Liver (tissue), 9 donors: ENCODE results near the gene SERTAD1. TPM values are rescaled to one million over a fixed set of nuclear protein-coding genes. Genes with fewer than 3 reads are reported as not detected.

ENCODE experiments used
- DNase-seq: peaks from one replicate; pipeline ENCODE4 v3.0.0-alpha.2; 2017; ENCODE audit warnings: low spot score
- H3K27ac ChIP-seq, 2 donors: one replicate each; pipeline ENCODE4 v1.7.0; 2013; ENCODE audit warnings: inconsistent platforms in 2 of 2, low read length in 2 of 2, control low read depth in 1 of 2, low read depth in 1 of 2, mild to moderate bottlenecking in 1 of 2
- H3K27me3 ChIP-seq, 4 donors: one replicate each; pipeline versions ENCODE4 v1.6.1 to v1.7.0; 2013; ENCODE audit warnings: low read length in 3 of 4, inconsistent platforms in 1 of 4, mild to moderate bottlenecking in 1 of 4, moderate library complexity in 1 of 4; ENCODE audit not compliant: control insufficient read depth in 4 of 4, insufficient read depth in 4 of 4
- H3K36me3 ChIP-seq, 4 donors: one replicate each; pipeline versions ENCODE4 v1.6.1 to v1.7.0; 2013; ENCODE audit warnings: low read length in 3 of 4, mild to moderate bottlenecking in 3 of 4, low read depth in 1 of 4, moderate library complexity in 1 of 4; ENCODE audit not compliant: control insufficient read depth in 4 of 4, insufficient read depth in 3 of 4
- H3K4me1 ChIP-seq, 4 donors: one replicate each; pipeline versions ENCODE4 v1.6.1 to v1.7.0; 2013; ENCODE audit warnings: low read length in 3 of 4, mild to moderate bottlenecking in 3 of 4, moderate library complexity in 1 of 4; ENCODE audit not compliant: control insufficient read depth in 4 of 4, insufficient read depth in 4 of 4
- H3K4me3 ChIP-seq, 3 donors: one replicate each; pipeline versions ENCODE4 v1.6.1 to v1.7.0; 2013; ENCODE audit warnings: low read length in 3 of 3, control low read depth in 1 of 3, low read depth in 1 of 3, mild to moderate bottlenecking in 1 of 3
- H3K9ac ChIP-seq, 2 donors: one replicate each; pipeline ENCODE4 v1.7.0; 2013; ENCODE audit warnings: low read length in 2 of 2, mild to moderate bottlenecking in 2 of 2, moderate library complexity in 2 of 2, control low read depth in 1 of 2, low read depth in 1 of 2
- H3K9me3 ChIP-seq, 4 donors: one replicate each; pipeline versions ENCODE4 v1.6.1 to v1.7.0; 2013; ENCODE audit warnings: low read length in 3 of 4; ENCODE audit not compliant: control insufficient read depth in 4 of 4
- EGR1 ChIP-seq, 2 donors: IDR thresholded peaks; 2 replicates each; pipeline ENCODE4 v1.6.1; 2016 to 2018; ENCODE audit warnings: antibody characterized with exemption in 2 of 2, low read depth in 2 of 2
- FOXA1 ChIP-seq: IDR thresholded peaks from 2 replicates; pipeline ENCODE4 v1.6.1; 2016; ENCODE audit warnings: antibody characterized with exemption
- FOXA2 ChIP-seq: IDR thresholded peaks from 2 replicates; pipeline ENCODE4 v1.6.1; 2016; ENCODE audit warnings: antibody characterized with exemption
- GABPA ChIP-seq, 2 donors: IDR thresholded peaks in 1 of 2; conservative IDR thresholded peaks in 1 of 2; 2 replicates each; pipeline ENCODE4 v1.6.1; 2016; ENCODE audit warnings: antibody characterized with exemption in 2 of 2, mild to moderate bottlenecking in 1 of 2, moderate library complexity in 1 of 2
- HNF4A ChIP-seq, 2 donors: conservative IDR thresholded peaks; 2 replicates each; pipeline ENCODE4 v1.6.1; 2016; ENCODE audit warnings: antibody characterized with exemption in 2 of 2, mild to moderate bottlenecking in 2 of 2
- HNF4G ChIP-seq: IDR thresholded peaks from 2 replicates; pipeline ENCODE4 v1.6.1; 2016; ENCODE audit warnings: antibody characterized with exemption
- JUND ChIP-seq, 2 donors: IDR thresholded peaks; 2 replicates each; pipeline ENCODE4 v1.6.1; 2016; ENCODE audit warnings: antibody characterized with exemption in 2 of 2
- NR2F2 ChIP-seq: IDR thresholded peaks from 2 replicates; pipeline ENCODE4 v1.6.1; 2016; ENCODE audit warnings: antibody characterized with exemption
- RAD21 ChIP-seq, 2 donors: IDR thresholded peaks; 2 replicates each; pipeline ENCODE4 v1.6.1; 2016; ENCODE audit warnings: antibody characterized with exemption in 2 of 2, mild to moderate bottlenecking in 2 of 2
- REST ChIP-seq: IDR thresholded peaks from 2 replicates; pipeline ENCODE4 v1.6.1; 2016; ENCODE audit warnings: antibody characterized with exemption, mild to moderate bottlenecking
- RXRA ChIP-seq, 2 donors: IDR thresholded peaks; 2 replicates each; pipeline ENCODE4 v1.6.1; 2017 to 2018; ENCODE audit warnings: antibody characterized with exemption in 2 of 2, mild to moderate bottlenecking in 1 of 2
- SP1 ChIP-seq: IDR thresholded peaks from 2 replicates; pipeline ENCODE4 v1.6.1; 2018; ENCODE audit warnings: antibody characterized with exemption, mild to moderate bottlenecking
- TAF1 ChIP-seq: conservative IDR thresholded peaks from 2 replicates; pipeline ENCODE4 v1.6.1; 2016; ENCODE audit warnings: antibody characterized with exemption, mild to moderate bottlenecking
- YY1 ChIP-seq: IDR thresholded peaks from 2 replicates; pipeline ENCODE4 v1.6.1; 2016; ENCODE audit warnings: antibody characterized with exemption, mild to moderate bottlenecking
- ZBTB33 ChIP-seq: IDR thresholded peaks from 2 replicates; pipeline ENCODE4 v1.6.1; 2016; ENCODE audit warnings: antibody characterized with exemption
- WGBS: extraction: QIAGEN DNeasy Blood & Tissue Kit; methylation state at CpG from one replicate; pipeline ENCODE4 v1.1.7; 2013; 5-methylcytosine and 5-hydroxymethylcytosine counted together
- polyA plus RNA-seq, 2 donors: library from polyadenylated mRNA; stranded (reverse) in 1 of 2; unstranded in 1 of 2; fragments of 200-250 nt in 1 of 2; fragments of >200 nt in 1 of 2; fragmentation: Nextera tagmentation in 1 of 2; extraction: Ambion mirVana in 1 of 2; gene quantifications; one replicate each; pipeline versions ENCODE4 v1.2.1 to v1.2.3, GENCODE V29; 2013 to 2015
- total RNA-seq, 2 donors: library from RNA; depleted of rRNA; stranded (reverse); fragments of >200 nt; gene quantifications; one replicate each; pipeline ENCODE4 v1.2.3, GENCODE V29; 2014
- TF ChIP-seq, protein P1 (sequence below): IDR thresholded peaks from 2 replicates; pipeline ENCODE4 v1.6.1; 2016; ENCODE audit warnings: antibody characterized with exemption
- TF ChIP-seq, protein P2 (sequence below): fragments of 150-350 bp; IDR thresholded peaks from 2 replicates; pipeline ENCODE4 v1.5.1; 2017; ENCODE audit warnings: improper control_type of control experiment, low read depth, low read length; ENCODE audit not compliant: missing input control
- TF ChIP-seq, protein P3 (sequence below): IDR thresholded peaks from 2 replicates; pipeline ENCODE4 v1.6.1; 2016; ENCODE audit warnings: antibody characterized with exemption
- donor health status: healthy.
- donor health status: healthy.
- donor health status: healthy.
- donor health status: healthy.
- donor health status: healthy.

SERTAD1 gene
- total and polyA plus RNA-seq, 4 donors, result 3.6 to 6.8 (median 4.9) TPM

DNA sequence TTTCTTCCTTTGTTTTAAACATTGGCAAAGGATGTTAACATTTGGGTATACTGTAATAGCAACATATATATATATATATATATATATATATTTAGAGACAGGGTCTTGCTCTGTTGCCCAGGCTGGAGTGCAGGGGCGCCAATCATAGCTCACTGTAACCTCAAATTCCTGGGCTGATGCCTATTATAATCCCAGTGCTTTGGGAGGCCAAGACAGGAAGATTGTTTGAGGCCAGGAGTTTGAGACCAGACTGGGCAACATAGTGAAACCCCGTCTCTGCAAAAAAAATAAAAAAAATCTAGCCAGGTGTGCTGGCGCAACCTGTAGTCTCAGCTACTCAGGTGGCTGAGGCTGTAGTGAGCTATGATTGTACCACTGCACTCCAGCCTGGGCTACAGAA is 34.4 kb upstream of the SERTAD1 start:
- H3K9me3 ChIP-seq, result no peaks in the 10 kb centered on the region
- no peak overlapping the region for H3K27ac ChIP-seq
- TF ChIP-seq, protein P1, sequence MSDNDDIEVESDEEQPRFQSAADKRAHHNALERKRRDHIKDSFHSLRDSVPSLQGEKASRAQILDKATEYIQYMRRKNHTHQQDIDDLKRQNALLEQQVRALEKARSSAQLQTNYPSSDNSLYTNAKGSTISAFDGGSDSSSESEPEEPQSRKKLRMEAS, result no peak
- TF ChIP-seq RXRA (IDR thresholded peaks at IDR 0.05) (no peak), JUND (IDR thresholded peaks at IDR 0.05) (no peak), FOXA1 (no peak), TAF1 (no peak), RAD21 (IDR thresholded peaks at IDR 0.05) (no peak), HNF4A (conservative IDR thresholded peaks at IDR 0.05) (no peak), NR2F2 (no peak), HNF4G (no peak), FOXA2 (no peak), GABPA (IDR thresholded peaks at IDR 0.05 in 1 of 2, conservative IDR thresholded peaks at IDR 0.05 in 1 of 2) (no peak), ZBTB33 (no peak), EGR1 (IDR thresholded peaks at IDR 0.05; ENCODE audit: low read depth in 2 of 2) (no peak), SP1 (no peak), REST (no peak)
- TF ChIP-seq, protein P2, sequence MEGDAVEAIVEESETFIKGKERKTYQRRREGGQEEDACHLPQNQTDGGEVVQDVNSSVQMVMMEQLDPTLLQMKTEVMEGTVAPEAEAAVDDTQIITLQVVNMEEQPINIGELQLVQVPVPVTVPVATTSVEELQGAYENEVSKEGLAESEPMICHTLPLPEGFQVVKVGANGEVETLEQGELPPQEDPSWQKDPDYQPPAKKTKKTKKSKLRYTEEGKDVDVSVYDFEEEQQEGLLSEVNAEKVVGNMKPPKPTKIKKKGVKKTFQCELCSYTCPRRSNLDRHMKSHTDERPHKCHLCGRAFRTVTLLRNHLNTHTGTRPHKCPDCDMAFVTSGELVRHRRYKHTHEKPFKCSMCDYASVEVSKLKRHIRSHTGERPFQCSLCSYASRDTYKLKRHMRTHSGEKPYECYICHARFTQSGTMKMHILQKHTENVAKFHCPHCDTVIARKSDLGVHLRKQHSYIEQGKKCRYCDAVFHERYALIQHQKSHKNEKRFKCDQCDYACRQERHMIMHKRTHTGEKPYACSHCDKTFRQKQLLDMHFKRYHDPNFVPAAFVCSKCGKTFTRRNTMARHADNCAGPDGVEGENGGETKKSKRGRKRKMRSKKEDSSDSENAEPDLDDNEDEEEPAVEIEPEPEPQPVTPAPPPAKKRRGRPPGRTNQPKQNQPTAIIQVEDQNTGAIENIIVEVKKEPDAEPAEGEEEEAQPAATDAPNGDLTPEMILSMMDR, result no peak
- TF ChIP-seq, protein P3, sequence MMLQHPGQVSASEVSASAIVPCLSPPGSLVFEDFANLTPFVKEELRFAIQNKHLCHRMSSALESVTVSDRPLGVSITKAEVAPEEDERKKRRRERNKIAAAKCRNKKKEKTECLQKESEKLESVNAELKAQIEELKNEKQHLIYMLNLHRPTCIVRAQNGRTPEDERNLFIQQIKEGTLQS, result no peak
- peaks cover 0 to 10% (median 2%) of the 10 kb centered on the region in 4 donors for H3K36me3 ChIP-seq
- no peak for DNase-seq
- WGBS, result 90% methylated on average over 3 of the region's 3 CpGs
- H3K4me1 ChIP-seq, result peaks cover 0 to 36% (median 25%) of the 10 kb centered on the region in 4 donors
- no peak overlapping the region for H3K9ac ChIP-seq
- no peak overlapping the region for H3K4me3 ChIP-seq
- H3K27me3 ChIP-seq, result no peaks in the 10 kb centered on the region

DNA sequence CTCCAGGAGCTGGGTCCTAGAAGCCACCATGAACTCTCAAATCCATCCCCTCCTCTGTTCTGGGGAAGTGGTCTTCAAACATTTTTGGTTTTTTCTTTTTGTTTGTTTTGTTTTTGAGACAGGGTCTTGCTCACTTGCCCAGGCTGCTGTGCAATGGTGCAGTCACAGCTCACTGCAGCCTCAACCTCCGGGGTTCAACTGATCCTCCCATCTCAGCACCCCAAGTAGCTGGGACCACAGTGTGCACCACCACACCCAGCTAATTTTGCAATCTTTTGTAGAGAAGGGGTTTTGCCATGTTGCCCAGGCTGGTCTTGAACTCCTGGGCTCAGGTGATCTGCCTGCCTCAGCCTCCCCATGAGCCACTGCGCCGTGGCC is 32.8 kb upstream of the SERTAD1 start:
- peaks cover 0 to 21% (median 17%) of the 10 kb centered on the region in 4 donors for H3K4me1 ChIP-seq

More for the DNA sequence above, 32.8 kb upstream of the SERTAD1 start:
- no peak for DNase-seq
- Histone ChIP-seq H3K27ac (no peak overlapping the region), H3K9me3 (no peaks in the 10 kb centered on the region), H3K4me3 (no peak overlapping the region), H3K27me3 (no peaks in the 10 kb centered on the region), H3K9ac (no peak overlapping the region), H3K36me3 (peaks cover 2 to 14% (median 3%) of the 10 kb centered on the region in 4 donors)
- 98% methylated on average over 3 of the region's 3 CpGs for WGBS
- TF ChIP-seq JUND (IDR thresholded peaks at IDR 0.05), result no peak
- no peak for TF ChIP-seq YY1
- TF ChIP-seq EGR1 (IDR thresholded peaks at IDR 0.05; ENCODE audit: low read depth in 2 of 2), result no peak
- TF ChIP-seq GABPA (IDR thresholded peaks at IDR 0.05 in 1 of 2, conservative IDR thresholded peaks at IDR 0.05 in 1 of 2), result no peak
